NCI-H1105 treated with DMSO at 0.1 percent for 48 hours (cell line): Measurements from ENCODE around the gene KDM5C.
"Not testable (repeated sequence)": the region's sequence is repeated elsewhere in the genome, so short reads cannot be mapped to it uniquely, and the experiment has no call there.

Experiments
- DNase-seq: peaks from one replicate; lab custom pipeline; 2025; lab: John Stamatoyannopoulos, UW

The KDM5C gene

GRCh38 chrX:53190363-53190960, 34.5 kb downstream of the KDM5C start:
- no peak for DNase-seq

GRCh38 chrX:53188763-53189162, 36.2 kb downstream of the KDM5C start:
- no peak for DNase-seq

GRCh38 chrX:53186351-53186750, 38.7 kb downstream of the KDM5C start:
- DNase-seq, result no peak

GRCh38 chrX:53184836-53185235, 40.2 kb downstream of the KDM5C start:
- DNase-seq, result no peak

- no peak for DNase-seq
These were observed 53.7 kb downstream of the KDM5C start for GRCh38 chrX:53171356-53171755.

GRCh38 chrX:53166103-53166502, 58.9 kb downstream of the KDM5C start:
- no peak for DNase-seq

GRCh38 chrX:53164566-53164965, 60.4 kb downstream of the KDM5C start:
- not testable (repeated sequence) for DNase-seq

- no peak for DNase-seq
These were observed 61.6 kb downstream of the KDM5C start for GRCh38 chrX:53163436-53163835.

GRCh38 chrX:53160297-53160983, 64.6 kb downstream of the KDM5C start:
- no peak for DNase-seq

- DNase-seq, result no peak
These were observed 65.8 kb downstream of the KDM5C start for GRCh38 chrX:53159184-53159583.

- no peak for DNase-seq
These were observed 68.8 kb downstream of the KDM5C start for GRCh38 chrX:53156207-53156596.

GRCh38 chrX:53155512-53156206, 69.3 kb downstream of the KDM5C start:
- no peak for DNase-seq

- DNase-seq, result no peak
These were observed 71.4 kb downstream of the KDM5C start for GRCh38 chrX:53153581-53153980.
